Measurements from ENCODE around the gene RNF217.

RNF217 gene

DNA sequence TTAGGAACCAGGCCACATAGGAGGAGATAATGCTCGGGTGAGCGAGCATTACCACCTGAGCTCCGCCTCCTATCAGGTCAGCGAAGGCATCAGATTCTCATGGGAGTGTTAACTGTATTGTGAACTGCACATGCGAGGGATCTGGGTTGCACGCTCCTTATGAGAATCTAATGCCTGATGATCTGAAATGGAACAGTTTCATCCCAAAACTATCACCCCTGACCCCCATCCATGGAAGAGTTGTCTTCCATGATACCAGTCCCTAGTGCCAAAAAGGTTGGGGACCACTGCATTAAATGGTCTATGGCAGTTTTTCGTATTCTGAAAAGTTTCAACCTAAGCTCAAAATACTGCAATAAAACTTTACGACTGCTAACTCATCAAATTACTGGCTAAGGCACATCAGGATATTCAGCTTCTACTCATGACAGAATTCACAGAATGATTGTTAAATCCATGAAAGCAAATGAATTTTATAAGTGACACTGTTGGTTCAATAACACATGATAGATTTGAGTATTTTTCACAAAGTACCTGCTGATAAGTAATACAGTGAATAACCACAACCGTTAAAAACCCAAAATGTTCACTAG lies 25.9 kb downstream of the RNF217 start:
- no peak overlapping the region for H3K27ac ChIP-seq (ENCODE audit: low read depth in 2 of 2, low read length in 2 of 2)
- no peaks in the 10 kb centered on the region for H3K27me3 ChIP-seq (ENCODE audit: control insufficient read depth in 2 of 2, insufficient read depth in 2 of 2, low read length in 2 of 2)
- H3K4me3 ChIP-seq (ENCODE audit: low read length in 2 of 2), result no peak overlapping the region
- no peak overlapping the region for H3K9ac ChIP-seq (ENCODE audit: low read depth in 1 of 2, low read length in 2 of 2)
- H3K36me3 ChIP-seq (ENCODE audit: control insufficient read depth in 2 of 2, insufficient read depth in 2 of 2, low read length in 2 of 2), result no peaks in the 10 kb centered on the region
- no peaks in the 10 kb centered on the region for H3K4me1 ChIP-seq (ENCODE audit: control insufficient read depth in 2 of 2, insufficient read depth in 2 of 2, low read length in 2 of 2)
- H3K9me3 ChIP-seq (ENCODE audit: control insufficient read depth in 2 of 2, low read length in 2 of 2), result no peaks in the 10 kb centered on the region

DNA sequence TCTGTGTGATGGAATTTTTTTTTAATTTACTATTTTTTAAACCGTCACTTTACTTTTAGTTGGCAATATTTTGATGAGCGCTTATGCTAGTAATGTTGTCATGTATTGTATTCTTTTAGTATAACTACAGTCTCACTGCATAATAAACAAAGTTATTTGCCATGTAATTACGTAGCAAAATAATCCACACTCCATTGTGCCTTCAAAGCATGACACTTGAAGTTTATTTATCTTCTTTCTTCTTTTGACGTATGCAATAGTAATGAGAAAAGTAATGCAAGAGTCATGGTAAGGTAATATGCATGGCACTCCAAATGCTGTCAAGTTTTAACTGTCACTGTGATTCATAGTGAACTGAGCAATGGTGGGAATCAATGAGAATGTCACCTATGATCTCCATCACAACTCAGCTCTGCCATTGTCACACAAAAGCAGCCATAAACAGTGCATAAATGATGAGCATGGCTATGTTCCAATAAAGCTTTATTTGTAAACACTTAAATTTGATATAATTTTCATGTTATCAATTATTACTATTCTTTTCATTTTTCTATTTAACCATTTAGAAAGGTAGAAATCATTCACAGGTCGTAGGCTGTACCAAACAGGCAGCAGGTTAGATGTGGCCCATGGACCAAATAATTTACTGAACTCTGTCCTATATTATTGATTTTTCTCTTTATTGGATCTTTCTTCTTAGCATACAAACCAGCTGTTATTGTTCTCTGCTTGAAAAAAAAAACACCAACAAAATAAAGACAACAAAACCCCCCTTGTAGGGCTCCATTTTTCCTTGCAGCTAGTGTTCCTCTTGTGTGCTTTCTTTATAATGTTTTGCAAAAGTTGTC lies 27.1 kb downstream of the RNF217 start:
- no peaks in the 10 kb centered on the region for H3K36me3 ChIP-seq (ENCODE audit: control insufficient read depth in 2 of 2, insufficient read depth in 2 of 2, low read length in 2 of 2)
- H3K4me3 ChIP-seq (ENCODE audit: low read length in 2 of 2), result no peak overlapping the region
- no peak overlapping the region for H3K27ac ChIP-seq (ENCODE audit: low read depth in 2 of 2, low read length in 2 of 2)
- H3K4me1 ChIP-seq (ENCODE audit: control insufficient read depth in 2 of 2, insufficient read depth in 2 of 2, low read length in 2 of 2), result no peaks in the 10 kb centered on the region
- H3K9ac ChIP-seq (ENCODE audit: low read depth in 1 of 2, low read length in 2 of 2), result no peak overlapping the region
- H3K27me3 ChIP-seq (ENCODE audit: control insufficient read depth in 2 of 2, insufficient read depth in 2 of 2, low read length in 2 of 2), result no peaks in the 10 kb centered on the region
- H3K9me3 ChIP-seq (ENCODE audit: control insufficient read depth in 2 of 2, low read length in 2 of 2), result no peaks in the 10 kb centered on the region

DNA sequence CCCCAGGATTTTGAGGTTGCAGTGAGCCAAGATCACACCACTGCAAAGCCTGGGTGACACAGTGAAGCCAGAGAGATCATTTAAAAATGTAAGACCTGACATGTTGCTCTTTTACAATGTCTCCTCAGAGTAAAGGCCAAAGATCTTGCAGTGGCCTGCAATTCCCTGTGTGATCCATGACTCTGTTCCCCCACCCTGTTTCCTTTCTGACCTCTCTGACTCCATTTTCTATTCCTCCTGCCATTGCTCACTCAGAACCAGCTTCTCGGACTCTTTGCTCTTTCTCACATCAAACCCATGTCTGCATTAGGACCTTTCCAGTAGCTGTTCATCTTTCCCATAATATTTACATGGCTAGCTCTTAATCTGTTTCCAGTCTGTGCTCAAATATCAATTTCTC lies 28.8 kb downstream of the RNF217 start:
- Histone ChIP-seq H3K9ac (ENCODE audit: low read depth in 1 of 2, low read length in 2 of 2) (no peak overlapping the region), H3K36me3 (ENCODE audit: control insufficient read depth in 2 of 2, insufficient read depth in 2 of 2, low read length in 2 of 2) (no peaks in the 10 kb centered on the region), H3K27ac (ENCODE audit: low read depth in 2 of 2, low read length in 2 of 2) (no peak overlapping the region), H3K9me3 (ENCODE audit: control insufficient read depth in 2 of 2, low read length in 2 of 2) (no peaks in the 10 kb centered on the region), H3K27me3 (ENCODE audit: control insufficient read depth in 2 of 2, insufficient read depth in 2 of 2, low read length in 2 of 2) (no peaks in the 10 kb centered on the region), H3K4me3 (ENCODE audit: low read length in 2 of 2) (no peak overlapping the region), H3K4me1 (ENCODE audit: control insufficient read depth in 2 of 2, insufficient read depth in 2 of 2, low read length in 2 of 2) (no peaks in the 10 kb centered on the region)

DNA sequence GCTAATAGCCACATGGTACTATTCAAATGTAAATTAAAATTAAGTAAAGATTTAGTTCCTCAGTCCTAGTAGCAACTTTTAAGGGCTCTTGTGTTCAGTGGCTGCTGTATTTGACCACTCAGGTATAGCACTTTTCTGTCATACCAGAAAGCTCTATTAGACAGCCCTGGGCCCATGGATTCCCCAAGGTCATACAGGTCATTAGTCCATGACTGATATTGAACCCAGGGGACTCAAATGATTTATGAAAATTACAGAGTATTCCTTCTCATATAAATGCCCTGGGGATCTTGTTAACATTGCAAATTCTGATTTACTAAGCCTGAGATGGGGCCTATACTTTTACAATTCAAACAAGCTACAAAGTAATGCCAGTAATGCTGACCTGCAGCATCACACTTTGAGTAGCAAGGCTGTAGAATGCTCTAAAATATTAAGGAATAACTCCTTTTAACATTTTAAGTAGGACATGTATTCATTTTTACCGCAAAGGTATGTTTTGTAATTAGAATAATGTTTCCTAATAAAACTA lies 29.6 kb downstream of the RNF217 start:
- Histone ChIP-seq H3K9ac (ENCODE audit: low read depth in 1 of 2, low read length in 2 of 2) (no peak overlapping the region), H3K36me3 (ENCODE audit: control insufficient read depth in 2 of 2, insufficient read depth in 2 of 2, low read length in 2 of 2) (no peaks in the 10 kb centered on the region), H3K4me1 (ENCODE audit: control insufficient read depth in 2 of 2, insufficient read depth in 2 of 2, low read length in 2 of 2) (no peaks in the 10 kb centered on the region), H3K27ac (ENCODE audit: low read depth in 2 of 2, low read length in 2 of 2) (no peak overlapping the region), H3K4me3 (ENCODE audit: low read length in 2 of 2) (no peak overlapping the region), H3K9me3 (ENCODE audit: control insufficient read depth in 2 of 2, low read length in 2 of 2) (no peaks in the 10 kb centered on the region), H3K27me3 (ENCODE audit: control insufficient read depth in 2 of 2, insufficient read depth in 2 of 2, low read length in 2 of 2) (no peaks in the 10 kb centered on the region)

DNA sequence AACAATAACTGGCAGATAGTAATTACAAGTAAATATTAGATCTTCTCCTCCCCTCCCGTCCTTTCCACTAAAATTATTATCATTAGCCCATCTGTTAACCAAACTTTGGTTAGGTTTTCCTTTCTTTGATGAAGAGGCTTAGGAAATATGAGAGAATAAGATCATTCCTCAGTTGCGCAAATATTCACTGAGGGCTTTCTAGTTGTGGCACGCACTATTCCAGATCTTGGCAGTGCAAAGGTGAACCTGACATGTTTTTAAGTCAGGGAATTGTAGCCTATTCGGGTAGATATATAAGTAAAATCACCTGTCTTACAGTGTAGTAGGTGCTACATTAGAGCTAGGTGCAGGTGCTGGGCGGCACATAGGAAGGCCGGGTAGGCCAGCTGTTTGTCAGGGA lies 31.1 kb downstream of the RNF217 start:
- Histone ChIP-seq H3K9me3 (ENCODE audit: control insufficient read depth in 2 of 2, low read length in 2 of 2) (no peaks in the 10 kb centered on the region), H3K4me1 (ENCODE audit: control insufficient read depth in 2 of 2, insufficient read depth in 2 of 2, low read length in 2 of 2) (no peaks in the 10 kb centered on the region), H3K36me3 (ENCODE audit: control insufficient read depth in 2 of 2, insufficient read depth in 2 of 2, low read length in 2 of 2) (no peaks in the 10 kb centered on the region), H3K4me3 (ENCODE audit: low read length in 2 of 2) (no peak overlapping the region), H3K27ac (ENCODE audit: low read depth in 2 of 2, low read length in 2 of 2) (no peak overlapping the region), H3K27me3 (ENCODE audit: control insufficient read depth in 2 of 2, insufficient read depth in 2 of 2, low read length in 2 of 2) (no peaks in the 10 kb centered on the region), H3K9ac (ENCODE audit: low read depth in 1 of 2, low read length in 2 of 2) (no peak overlapping the region)

DNA sequence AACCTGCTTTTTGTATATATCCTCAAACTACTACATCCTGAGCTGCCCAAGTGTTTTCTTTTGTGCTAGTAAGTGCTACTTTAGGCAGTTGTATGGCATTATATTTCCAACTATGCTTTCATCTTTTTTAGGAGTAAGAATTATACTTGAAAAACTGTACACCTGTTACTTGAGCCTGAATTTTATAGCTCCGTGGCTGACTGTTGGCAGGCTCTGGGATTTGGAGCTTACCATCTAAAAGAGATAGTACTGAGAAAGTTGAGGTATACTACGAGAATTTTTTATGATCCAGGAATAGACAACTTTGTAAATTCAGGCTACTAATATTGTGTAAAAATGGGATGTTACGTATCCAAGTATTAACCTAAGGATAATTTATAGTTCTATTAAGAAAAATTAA lies 32.4 kb downstream of the RNF217 start:
- Histone ChIP-seq H3K4me3 (ENCODE audit: low read length in 2 of 2) (no peak overlapping the region), H3K27ac (ENCODE audit: low read depth in 2 of 2, low read length in 2 of 2) (no peak overlapping the region), H3K9ac (ENCODE audit: low read depth in 1 of 2, low read length in 2 of 2) (no peak overlapping the region), H3K27me3 (ENCODE audit: control insufficient read depth in 2 of 2, insufficient read depth in 2 of 2, low read length in 2 of 2) (no peaks in the 10 kb centered on the region), H3K4me1 (ENCODE audit: control insufficient read depth in 2 of 2, insufficient read depth in 2 of 2, low read length in 2 of 2) (peaks cover 0 to 9% of the 10 kb centered on the region in 2 donors), H3K36me3 (ENCODE audit: control insufficient read depth in 2 of 2, insufficient read depth in 2 of 2, low read length in 2 of 2) (no peaks in the 10 kb centered on the region), H3K9me3 (ENCODE audit: control insufficient read depth in 2 of 2, low read length in 2 of 2) (no peaks in the 10 kb centered on the region)

DNA sequence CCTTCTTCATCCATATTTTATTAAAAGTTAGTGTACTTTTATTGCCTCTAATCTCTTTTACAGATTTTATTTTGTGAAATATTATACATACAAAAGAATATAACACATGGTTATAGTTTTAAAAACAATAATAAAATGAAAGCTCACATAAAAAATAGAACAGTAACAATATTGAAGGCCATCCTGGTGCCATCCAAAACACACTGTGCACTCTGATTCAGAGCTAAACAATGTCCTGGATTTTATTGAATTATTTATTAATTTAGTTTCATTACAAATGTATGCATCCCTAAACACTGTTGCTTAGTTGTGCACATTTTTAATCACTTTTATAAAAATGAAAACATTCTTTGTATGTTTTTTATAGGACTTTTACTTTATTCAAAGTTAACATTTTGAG lies 32.9 kb downstream of the RNF217 start:
- H3K27ac ChIP-seq (ENCODE audit: low read depth in 2 of 2, low read length in 2 of 2), result no peak overlapping the region
- H3K9ac ChIP-seq (ENCODE audit: low read depth in 1 of 2, low read length in 2 of 2), result no peak overlapping the region
- H3K27me3 ChIP-seq (ENCODE audit: control insufficient read depth in 2 of 2, insufficient read depth in 2 of 2, low read length in 2 of 2), result no peaks in the 10 kb centered on the region
- H3K9me3 ChIP-seq (ENCODE audit: control insufficient read depth in 2 of 2, low read length in 2 of 2), result no peaks in the 10 kb centered on the region
- H3K4me3 ChIP-seq (ENCODE audit: low read length in 2 of 2), result no peak overlapping the region
- no peaks in the 10 kb centered on the region for H3K36me3 ChIP-seq (ENCODE audit: control insufficient read depth in 2 of 2, insufficient read depth in 2 of 2, low read length in 2 of 2)
- H3K4me1 ChIP-seq (ENCODE audit: control insufficient read depth in 2 of 2, insufficient read depth in 2 of 2, low read length in 2 of 2), result peaks cover 0 to 9% of the 10 kb centered on the region in 2 donors

DNA sequence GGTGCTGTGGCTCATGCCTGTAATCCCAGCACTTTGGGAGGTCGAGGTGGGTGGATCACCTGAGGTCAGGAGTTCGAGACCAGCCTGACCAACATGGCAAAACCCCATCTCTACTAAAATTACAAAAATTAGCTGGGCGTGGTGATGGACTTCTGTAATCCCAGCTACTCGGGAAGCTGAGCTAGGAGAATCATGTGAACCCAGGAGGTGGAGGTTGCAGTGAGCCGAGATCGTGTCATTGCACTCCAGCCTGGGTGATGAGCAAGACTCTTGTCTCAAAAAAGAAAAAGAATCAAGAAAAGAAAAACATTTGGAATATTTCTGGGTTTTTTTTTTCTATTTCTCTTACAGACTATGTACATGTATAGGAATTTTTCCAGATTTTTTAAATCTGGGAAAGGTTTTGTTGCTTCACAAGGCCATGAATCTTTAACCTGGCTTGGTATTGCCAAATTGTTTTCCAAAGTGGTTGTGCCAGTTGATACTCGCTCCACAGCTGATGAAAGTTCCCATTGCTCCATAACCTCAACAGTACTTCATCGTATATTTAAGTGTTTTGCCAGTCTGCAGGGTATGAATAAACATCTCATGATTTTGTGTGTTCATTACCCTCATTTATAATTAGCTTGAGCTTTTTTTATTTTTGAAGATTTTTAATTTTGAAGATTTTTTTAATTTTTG lies 33.5 kb downstream of the RNF217 start:
- Histone ChIP-seq H3K4me3 (ENCODE audit: low read length in 2 of 2) (no peak overlapping the region), H3K36me3 (ENCODE audit: control insufficient read depth in 2 of 2, insufficient read depth in 2 of 2, low read length in 2 of 2) (no peaks in the 10 kb centered on the region), H3K27me3 (ENCODE audit: control insufficient read depth in 2 of 2, insufficient read depth in 2 of 2, low read length in 2 of 2) (no peaks in the 10 kb centered on the region), H3K9me3 (ENCODE audit: control insufficient read depth in 2 of 2, low read length in 2 of 2) (no peaks in the 10 kb centered on the region), H3K4me1 (ENCODE audit: control insufficient read depth in 2 of 2, insufficient read depth in 2 of 2, low read length in 2 of 2) (peaks cover 0 to 9% of the 10 kb centered on the region in 2 donors), H3K9ac (ENCODE audit: low read depth in 1 of 2, low read length in 2 of 2) (no peak overlapping the region), H3K27ac (ENCODE audit: low read depth in 2 of 2, low read length in 2 of 2) (no peak overlapping the region)

DNA sequence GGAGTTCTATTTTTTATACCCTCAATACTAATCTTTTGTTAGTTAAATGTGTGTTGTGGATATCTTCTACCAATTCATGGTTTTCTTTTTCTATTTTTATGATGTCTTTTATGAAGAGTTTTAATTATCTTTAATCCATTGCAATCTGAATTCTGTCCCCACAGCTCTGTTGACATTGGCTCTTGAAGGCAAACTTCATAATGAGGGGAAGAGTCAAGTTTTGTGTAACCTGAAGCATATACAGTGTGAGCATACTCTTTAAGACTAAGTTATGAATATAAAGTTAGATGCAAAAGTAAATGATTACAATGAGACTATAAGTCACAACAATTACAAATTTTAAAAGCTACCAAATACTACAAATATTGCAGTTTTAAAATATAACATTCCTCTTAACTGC lies 34.2 kb downstream of the RNF217 start:
- Histone ChIP-seq H3K27me3 (ENCODE audit: control insufficient read depth in 2 of 2, insufficient read depth in 2 of 2, low read length in 2 of 2) (no peaks in the 10 kb centered on the region), H3K9me3 (ENCODE audit: control insufficient read depth in 2 of 2, low read length in 2 of 2) (no peaks in the 10 kb centered on the region), H3K4me3 (ENCODE audit: low read length in 2 of 2) (no peak overlapping the region), H3K36me3 (ENCODE audit: control insufficient read depth in 2 of 2, insufficient read depth in 2 of 2, low read length in 2 of 2) (no peaks in the 10 kb centered on the region), H3K9ac (ENCODE audit: low read depth in 1 of 2, low read length in 2 of 2) (no peak overlapping the region), H3K4me1 (ENCODE audit: control insufficient read depth in 2 of 2, insufficient read depth in 2 of 2, low read length in 2 of 2) (peaks cover 0 to 9% of the 10 kb centered on the region in 2 donors), H3K27ac (ENCODE audit: low read depth in 2 of 2, low read length in 2 of 2) (no peak overlapping the region)

Data from mucosa of rectum (tissue), 2 donors.